ENCODE measurements around the gene HTR3E.

HTR3E gene

GRCh38 chr3:184140436-184140835 lies 43.6 kb downstream of the HTR3E start:
- TF ChIP-seq CTCF (IDR thresholded peaks at IDR 0.05): no peak
- Histone ChIP-seq H3K27ac (no peak overlapping the region), H3K4me1 (ENCODE audit: control insufficient read depth in 1 of 2, insufficient read depth in 1 of 2, low read depth in 1 of 2, low read length in 1 of 2) (peaks cover 10 to 14% of the 10 kb centered on the region in 2 experiments), H3K9me3 (no peaks in the 10 kb centered on the region), H3K36me3 (peaks cover 62% of the 10 kb centered on the region), H3K27me3 (no peaks in the 10 kb centered on the region), H3K4me3 (ENCODE audit: low read depth in 1 of 2, low read length in 1 of 2) (no peak overlapping the region)

- Histone ChIP-seq H3K36me3 (peaks cover 73% of the 10 kb centered on the region), H3K27me3 (no peaks in the 10 kb centered on the region), H3K27ac (no peak overlapping the region), H3K4me3 (ENCODE audit: low read depth in 1 of 2, low read length in 1 of 2) (no peak overlapping the region), H3K4me1 (ENCODE audit: control insufficient read depth in 1 of 2, insufficient read depth in 1 of 2, low read depth in 1 of 2, low read length in 1 of 2) (no peaks in the 10 kb centered on the region), H3K9me3 (no peaks in the 10 kb centered on the region)
- no peak for TF ChIP-seq CTCF (IDR thresholded peaks at IDR 0.05)
Observed at GRCh38 chr3:184142199-184142598, 45.3 kb downstream of the HTR3E start.

DNA sequence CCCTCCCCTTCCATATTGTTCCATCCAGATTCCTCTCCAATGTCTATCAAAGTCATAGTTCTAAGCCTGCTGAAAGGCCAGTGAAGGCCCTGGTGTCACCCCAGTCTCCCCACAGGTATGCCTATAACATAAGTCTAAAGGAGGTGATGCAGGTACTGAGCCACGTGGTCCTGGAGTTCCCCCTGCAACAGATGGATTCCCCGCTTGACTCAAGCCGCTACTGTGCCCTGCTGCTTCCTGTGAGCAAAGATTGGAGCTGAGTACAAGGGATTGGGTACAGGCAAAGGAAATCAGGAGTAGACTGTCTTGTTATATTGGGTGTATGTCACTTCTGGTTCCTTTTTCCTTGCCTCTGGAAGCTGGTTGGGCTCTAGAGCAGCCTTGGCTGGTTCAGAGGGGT lies 46.5 kb downstream of the HTR3E start:
- Histone ChIP-seq H3K27ac (no peak overlapping the region), H3K4me3 (ENCODE audit: low read depth in 1 of 2, low read length in 1 of 2) (no peak overlapping the region), H3K9me3 (no peaks in the 10 kb centered on the region), H3K27me3 (no peaks in the 10 kb centered on the region), H3K36me3 (peaks cover 65% of the 10 kb centered on the region), H3K4me1 (ENCODE audit: control insufficient read depth in 1 of 2, insufficient read depth in 1 of 2, low read depth in 1 of 2, low read length in 1 of 2) (peaks cover 4 to 5% of the 10 kb centered on the region in 2 experiments)
- TF ChIP-seq CTCF (IDR thresholded peaks at IDR 0.05): no peak

GRCh38 chr3:184144505-184144904 lies 47.6 kb downstream of the HTR3E start:
- Histone ChIP-seq H3K4me3 (ENCODE audit: low read depth in 1 of 2, low read length in 1 of 2) (no peak overlapping the region), H3K4me1 (ENCODE audit: control insufficient read depth in 1 of 2, insufficient read depth in 1 of 2, low read depth in 1 of 2, low read length in 1 of 2) (peaks cover 5 to 6% of the 10 kb centered on the region in 2 experiments), H3K36me3 (peaks cover 65% of the 10 kb centered on the region), H3K9me3 (no peaks in the 10 kb centered on the region), H3K27me3 (no peaks in the 10 kb centered on the region), H3K27ac (no peak overlapping the region)
- TF ChIP-seq CTCF (IDR thresholded peaks at IDR 0.05): no peak

DNA sequence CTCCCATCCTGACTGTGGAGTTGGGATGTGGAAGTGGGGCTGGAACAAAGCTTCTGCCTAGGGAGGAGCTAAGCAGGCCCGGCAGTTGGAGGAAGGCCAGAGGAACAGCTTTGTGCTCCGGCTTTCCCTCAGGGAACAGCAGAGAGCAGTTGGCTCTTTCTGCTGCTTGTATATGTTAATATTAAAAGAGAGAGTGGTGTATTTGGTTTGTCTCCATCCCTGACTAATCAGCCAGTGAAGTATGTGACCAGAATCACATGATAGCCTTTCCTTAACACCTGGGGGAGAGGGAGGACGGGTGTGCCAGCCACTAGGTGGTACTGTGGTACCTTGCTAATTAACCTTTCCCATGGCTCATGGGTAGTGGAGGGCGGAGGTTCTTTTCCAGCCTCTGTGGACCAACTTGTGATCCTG lies 48.3 kb downstream of the HTR3E start:
- no peak overlapping the region for H3K27ac ChIP-seq
- no peaks in the 10 kb centered on the region for H3K9me3 ChIP-seq
- peaks cover 63% of the 10 kb centered on the region for H3K36me3 ChIP-seq

More for the DNA sequence above, 48.3 kb downstream of the HTR3E start:
- TF ChIP-seq CTCF (IDR thresholded peaks at IDR 0.05): no peak
- no peaks in the 10 kb centered on the region for H3K27me3 ChIP-seq
- peaks cover 5 to 6% of the 10 kb centered on the region in 2 experiments for H3K4me1 ChIP-seq (ENCODE audit: control insufficient read depth in 1 of 2, insufficient read depth in 1 of 2, low read depth in 1 of 2, low read length in 1 of 2)
- no peak overlapping the region for H3K4me3 ChIP-seq (ENCODE audit: low read depth in 1 of 2, low read length in 1 of 2)

Measured in neutrophil (primary cell).